WTC11 (cell line): ENCODE results near the gene GCC2. TPM values are rescaled to one million over a fixed set of nuclear protein-coding genes. Genes with fewer than 3 reads are reported as not detected.

Experiments
- ATAC-seq: fragments of 200-7000 bp; cut with Tn5 transposase; 2 replicates; pipeline ENCODE4 v1.10.0; 2021; ENCODE audit warnings: mild to moderate bottlenecking, moderate library complexity
- CTCF ChIA-PET: fragments of 300-600 bp; sonication (Branson Sonifier 250); formaldehyde crosslinking; loops from one replicate; lab custom pipeline; 2021; ENCODE audit warnings: antibody characterized with exemption; lab: Charles Lee
- POLR2A ChIA-PET: fragments of 350-600 bp; sonication (Branson Sonifier 250); formaldehyde crosslinking; loops from one replicate; lab custom pipeline; 2021; ENCODE audit warnings: antibody characterized with exemption; lab: Charles Lee
- DNase-seq: peaks from one replicate; pipeline ENCODE4 v3.0.0; 2021; ENCODE audit warnings: low spot score
- H3K27ac Mint-ChIP-seq: 2 replicates; pipeline ENCODE4 v1.8.0; 2021; ENCODE audit warnings: mixed read lengths
- H3K27me3 Mint-ChIP-seq: 2 replicates; pipeline ENCODE4 v1.8.0; 2021; ENCODE audit warnings: low read depth, mild to moderate bottlenecking, moderate library complexity, mixed read lengths
- H3K36me3 Mint-ChIP-seq: 2 replicates; pipeline ENCODE4 v1.8.0; 2021; ENCODE audit warnings: mixed read lengths
- H3K4me1 Mint-ChIP-seq: 2 replicates; pipeline ENCODE4 v1.8.0; 2022; ENCODE audit warnings: mixed read lengths
- H3K4me3 Mint-ChIP-seq: 2 replicates; pipeline ENCODE4 v1.8.0; 2021; ENCODE audit warnings: mild to moderate bottlenecking, moderate library complexity, mixed read lengths
- H3K9me3 Mint-ChIP-seq: 2 replicates; pipeline ENCODE4 v1.8.0; 2021; ENCODE audit warnings: mixed read lengths
- AFF4 ChIP-seq: sonication (generic); formaldehyde crosslinking; IDR thresholded peaks from 2 replicates; pipeline ENCODE4 v1.8.1; 2023; ENCODE audit warnings: mild to moderate bottlenecking, missing genetic modification reagents, borderline replicate concordance
- AR ChIP-seq: fragments of 250-450 bp; sonication (Bioruptor Pico); IDR thresholded peaks from 2 replicates; pipeline ENCODE4 v1.9.0; 2021; ENCODE audit warnings: mild to moderate bottlenecking
- ATF6 ChIP-seq: sonication (generic); formaldehyde crosslinking; IDR thresholded peaks from 2 replicates; pipeline ENCODE4 v1.8.1; 2023; ENCODE audit warnings: mild to moderate bottlenecking, missing genetic modification reagents
- CBFB ChIP-seq: sonication (generic); formaldehyde crosslinking; IDR thresholded peaks from 2 replicates; pipeline ENCODE4 v1.8.1; 2022; ENCODE audit warnings: mild to moderate bottlenecking, low read depth, missing genetic modification reagents
- E2F5 ChIP-seq: sonication (generic); formaldehyde crosslinking; IDR thresholded peaks from 2 replicates; pipeline ENCODE4 v1.8.1; 2022; ENCODE audit warnings: mild to moderate bottlenecking, moderate library complexity, missing genetic modification reagents
- ELF4 ChIP-seq: sonication (generic); formaldehyde crosslinking; IDR thresholded peaks from 2 replicates; pipeline ENCODE4 v1.8.1; 2022; ENCODE audit warnings: low read depth, mild to moderate bottlenecking, moderate library complexity, missing genetic modification reagents
- EMX1 ChIP-seq: fragments of 250-450 bp; sonication (Bioruptor Pico); IDR thresholded peaks from 2 replicates; pipeline ENCODE4 v1.8.0; 2021; ENCODE audit warnings: mild to moderate bottlenecking
- ERG ChIP-seq: fragments of 250-450 bp; sonication (Bioruptor Pico); IDR thresholded peaks from 2 replicates; pipeline ENCODE4 v1.8.0; 2021; ENCODE audit warnings: mild to moderate bottlenecking
- ETV6 ChIP-seq: sonication (generic); formaldehyde crosslinking; IDR thresholded peaks from 2 replicates; pipeline ENCODE4 v1.8.1; 2022; ENCODE audit warnings: mild to moderate bottlenecking, missing genetic modification reagents
- NFATC4 ChIP-seq: fragments of 250-450 bp; sonication (Bioruptor Pico); IDR thresholded peaks from 2 replicates; pipeline ENCODE4 v1.9.0; 2021; ENCODE audit warnings: mild to moderate bottlenecking
- NFE2L1 ChIP-seq: sonication (generic); formaldehyde crosslinking; IDR thresholded peaks from 2 replicates; pipeline ENCODE4 v1.8.1; 2023; ENCODE audit warnings: missing genetic modification reagents
- PREB ChIP-seq: sonication (generic); formaldehyde crosslinking; IDR thresholded peaks from 2 replicates; pipeline ENCODE4 v1.8.1; 2022; ENCODE audit warnings: mild to moderate bottlenecking, missing genetic modification reagents, moderate library complexity, borderline replicate concordance
- SP1 ChIP-seq: sonication (generic); formaldehyde crosslinking; conservative IDR thresholded peaks from 2 replicates; pipeline ENCODE4 v1.8.1; 2022; ENCODE audit warnings: missing genetic modification reagents
- TEAD4 ChIP-seq: sonication (generic); formaldehyde crosslinking; IDR thresholded peaks from 2 replicates; pipeline ENCODE4 v1.8.0; 2022; ENCODE audit warnings: mild to moderate bottlenecking, missing genetic modification reagents
- ZNF121 ChIP-seq: sonication (generic); formaldehyde crosslinking; IDR thresholded peaks from 2 replicates; pipeline ENCODE4 v1.8.0; 2023; ENCODE audit warnings: missing genetic modification reagents
- ZNF232 ChIP-seq: sonication (generic); formaldehyde crosslinking; IDR thresholded peaks from 2 replicates; pipeline ENCODE4 v1.8.0; 2022; ENCODE audit warnings: mild to moderate bottlenecking, missing genetic modification reagents
- ZNF317 ChIP-seq: sonication (generic); formaldehyde crosslinking; IDR thresholded peaks from 2 replicates; pipeline ENCODE4 v1.8.1; 2023; ENCODE audit warnings: low read depth, mild to moderate bottlenecking, moderate library complexity, missing genetic modification reagents, borderline replicate concordance
- ZSCAN18 ChIP-seq: fragments of 250-450 bp; sonication (Bioruptor Pico); IDR thresholded peaks from 2 replicates; pipeline ENCODE4 v2.1.2; 2022; ENCODE audit warnings: mild to moderate bottlenecking, moderate library complexity
- total RNA-seq: library from RNA; stranded (reverse); gene quantifications from 3 replicates; pipeline ENCODE4 v1.2.3, GENCODE V29; 2021

Gene GCC2
- total RNA-seq, 1 experiment from 2014 or later: 66.5 TPM

- TF ChIP-seq TEAD4: no peak
- TF ChIP-seq ELF4 (CRISPR knock-in tag): no peak
- TF ChIP-seq PREB (CRISPR knock-in tag): no peak
- TF ChIP-seq E2F5: no peak
- peak; percentile 62; the same call in 1 of the 2 replicates for TF ChIP-seq ETV6 (CRISPR knock-in tag)
- no peak for TF ChIP-seq ERG (CRISPR knock-in tag)
- no peak for TF ChIP-seq ZSCAN18
- TF ChIP-seq, all 79 proteins: peak for 5
Observed at GRCh38 chr2:108403494-108403893, 45.5 kb upstream of the GCC2 start (continued).

- peak; percentile 17 for ATAC-seq
- ChIA-PET CTCF (no interaction called here), POLR2A (no interaction called here)
- no peak for DNase-seq
- Mint-ChIP-seq H3K9me3 (peaks cover 72% of the 10 kb centered on the region), H3K27me3 (no peaks in the 10 kb centered on the region; the same call in none of the 2 replicates), H3K27ac (peak overlapping the region; percentile 29; the same call in 1 of the 2 replicates), H3K4me1 (peaks cover 32% of the 10 kb centered on the region), H3K4me3 (no peak overlapping the region), H3K36me3 (peaks cover 53% of the 10 kb centered on the region)
- TF ChIP-seq EMX1 (CRISPR knock-in tag): no peak
- TF ChIP-seq AR (CRISPR knock-in tag): no peak
- no peak for TF ChIP-seq ETV6 (CRISPR knock-in tag)
- TF ChIP-seq NFE2L1 (CRISPR knock-in tag): no peak
- TF ChIP-seq SP1 (CRISPR knock-in tag): no peak
- no peak for TF ChIP-seq AFF4 (CRISPR knock-in tag)
- no peak for TF ChIP-seq ATF6 (CRISPR knock-in tag)
- no peak for TF ChIP-seq NFATC4 (CRISPR knock-in tag)
- TF ChIP-seq ZNF232 (CRISPR knock-in tag): no peak
- TF ChIP-seq CBFB (CRISPR knock-in tag): no peak
- no peak for TF ChIP-seq ZNF317 (CRISPR knock-in tag)
- TF ChIP-seq ZNF121: no peak
Observed at GRCh38 chr2:108404784-108405397, 44.1 kb upstream of the GCC2 start.
